ENCODE data around the gene NXPH3. TPM values are rescaled to one million over a fixed set of nuclear protein-coding genes. Genes with fewer than 3 reads are reported as not detected.

Gene NXPH3
- total RNA-seq, 2 donors from 2014 or later, result 4.7 to 15.5 TPM

DNA sequence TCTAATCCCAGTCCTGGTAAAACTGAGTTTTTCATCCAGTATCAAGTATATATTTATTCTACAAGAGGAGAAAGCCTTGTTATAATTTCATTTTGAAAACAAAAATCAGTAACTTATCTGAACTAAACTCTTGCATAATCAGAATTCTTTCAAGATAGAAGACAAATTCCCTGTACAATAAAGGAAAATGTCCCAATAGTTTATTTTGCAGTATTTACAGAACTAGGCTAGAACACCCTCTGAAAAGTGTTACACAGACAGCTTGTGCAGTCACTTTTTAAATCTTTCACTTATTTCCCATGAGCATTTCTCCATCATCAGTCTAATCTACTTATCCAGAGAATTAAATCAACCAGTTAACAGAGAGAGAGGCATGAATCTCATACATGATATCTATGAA is 53.8 kb downstream of the NXPH3 start:
- Histone ChIP-seq H3K4me3 (no peak overlapping the region), H3K9me3 (no peaks in the 10 kb centered on the region), H3K27ac (no peak overlapping the region), H3K36me3 (no peaks in the 10 kb centered on the region), H3K27me3 (replicated peaks; ENCODE audit: insufficient read depth) (no peaks in the 10 kb centered on the region), H3K4me1 (replicated peaks) (peaks cover 2% of the 10 kb centered on the region)
- no peak for TF ChIP-seq POLR2AphosphoS5 (IDR thresholded peaks at IDR 0.05)
- TF ChIP-seq, protein P1, sequence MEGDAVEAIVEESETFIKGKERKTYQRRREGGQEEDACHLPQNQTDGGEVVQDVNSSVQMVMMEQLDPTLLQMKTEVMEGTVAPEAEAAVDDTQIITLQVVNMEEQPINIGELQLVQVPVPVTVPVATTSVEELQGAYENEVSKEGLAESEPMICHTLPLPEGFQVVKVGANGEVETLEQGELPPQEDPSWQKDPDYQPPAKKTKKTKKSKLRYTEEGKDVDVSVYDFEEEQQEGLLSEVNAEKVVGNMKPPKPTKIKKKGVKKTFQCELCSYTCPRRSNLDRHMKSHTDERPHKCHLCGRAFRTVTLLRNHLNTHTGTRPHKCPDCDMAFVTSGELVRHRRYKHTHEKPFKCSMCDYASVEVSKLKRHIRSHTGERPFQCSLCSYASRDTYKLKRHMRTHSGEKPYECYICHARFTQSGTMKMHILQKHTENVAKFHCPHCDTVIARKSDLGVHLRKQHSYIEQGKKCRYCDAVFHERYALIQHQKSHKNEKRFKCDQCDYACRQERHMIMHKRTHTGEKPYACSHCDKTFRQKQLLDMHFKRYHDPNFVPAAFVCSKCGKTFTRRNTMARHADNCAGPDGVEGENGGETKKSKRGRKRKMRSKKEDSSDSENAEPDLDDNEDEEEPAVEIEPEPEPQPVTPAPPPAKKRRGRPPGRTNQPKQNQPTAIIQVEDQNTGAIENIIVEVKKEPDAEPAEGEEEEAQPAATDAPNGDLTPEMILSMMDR (IDR thresholded peaks at IDR 0.05), result no peak
- no peak for TF ChIP-seq POLR2A (IDR thresholded peaks at IDR 0.05)
- intact Hi-C loops (cut with DNase I), result no loop called here
- DNase-seq (ENCODE audit: low spot score), result no peak

- H3K4me1 ChIP-seq (replicated peaks), result peaks cover 2% of the 10 kb centered on the region
- DNase-seq (ENCODE audit: low spot score), result no peak
- H3K27me3 ChIP-seq (replicated peaks; ENCODE audit: insufficient read depth), result no peaks in the 10 kb centered on the region
- intact Hi-C loops (cut with DNase I), result no loop called here
- H3K36me3 ChIP-seq, result no peaks in the 10 kb centered on the region
- WGBS, result 57% methylated on average over 6 of the region's 6 CpGs
- no peak for TF ChIP-seq POLR2A (IDR thresholded peaks at IDR 0.05)
- no peaks in the 10 kb centered on the region for H3K9me3 ChIP-seq
- no peak overlapping the region for H3K27ac ChIP-seq
- no peak overlapping the region for H3K4me3 ChIP-seq
Observed at GRCh38 chr17:49630113-49630900, 54.6 kb downstream of the NXPH3 start.

DNA sequence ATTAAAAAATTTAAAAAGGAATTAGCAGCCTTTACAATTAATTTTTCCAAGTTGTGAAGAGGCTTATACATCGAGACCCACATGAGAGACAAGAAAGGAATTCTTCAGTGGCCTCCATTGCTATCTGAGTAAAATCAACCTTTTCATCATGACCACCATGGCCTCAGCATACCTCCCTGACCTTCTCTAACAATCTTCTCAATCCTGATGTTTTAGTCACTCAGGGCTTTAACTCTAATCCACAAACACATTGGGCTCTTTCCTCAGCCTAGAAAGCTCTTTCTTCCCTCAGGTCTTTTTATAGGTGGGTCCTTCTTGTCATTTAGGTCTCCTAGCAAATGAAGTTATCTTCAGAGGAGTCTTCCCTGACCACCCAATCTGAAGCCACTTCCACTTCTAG is 55.8 kb downstream of the NXPH3 start:
- Histone ChIP-seq H3K4me3 (no peak overlapping the region), H3K9me3 (no peaks in the 10 kb centered on the region), H3K4me1 (replicated peaks) (peaks cover 2% of the 10 kb centered on the region), H3K27me3 (replicated peaks; ENCODE audit: insufficient read depth) (no peaks in the 10 kb centered on the region), H3K27ac (no peak overlapping the region), H3K36me3 (no peaks in the 10 kb centered on the region)
- 81% methylated on average over 1 of the region's 1 CpG for WGBS
- no peak for DNase-seq (ENCODE audit: low spot score)
- intact Hi-C loops (cut with DNase I), result no loop called here
- no peak for TF ChIP-seq POLR2A (IDR thresholded peaks at IDR 0.05)

Other genes starting within 250 kb of the NXPH3 start
- 10 to 100 TPM; 59.7 to 88.5 TPM for gene ZNF652, start 213.6 kb upstream of the NXPH3 start, total RNA-seq
- 100 to 1,000 TPM; 105 to 135 TPM for gene PHB1, start 161.0 kb upstream of the NXPH3 start, total RNA-seq
- gene NGFR, start 80.6 kb upstream of the NXPH3 start, total RNA-seq, result 10 to 100 TPM; 30.1 to 34.4 TPM
- gene SPOP, start 102.2 kb downstream of the NXPH3 start, total RNA-seq, result 10 to 100 TPM; 80.8 to 93.0 TPM
- gene SLC35B1, start 132.1 kb downstream of the NXPH3 start, total RNA-seq, result 10 to 100 TPM; 31.0 to 81.0 TPM
- 10 to 100 TPM; 30.9 to 46.4 TPM for gene FAM117A, start 188.3 kb downstream of the NXPH3 start, total RNA-seq
- gene KAT7, start 212.8 kb downstream of the NXPH3 start, total RNA-seq, result 10 to 100 TPM; 48.3 to 78.6 TPM

All from prostate gland (tissue), 2 donors.